Keratinocyte (primary cell): Measurements from ENCODE around the gene THOC7. TPM values are rescaled to one million over a fixed set of nuclear protein-coding genes. Genes with fewer than 3 reads are reported as not detected.

Experiments
- DNase-seq: peaks from one replicate; pipeline ENCODE4 v3.0.0-alpha.2; 2011; ENCODE audit warnings: low read depth, missing footprints, low spot score
- FAIRE-seq: peaks from 2 replicates; lab custom pipeline; 2011; peaks lifted over from hg19 to GRCh38; lab: Jason Lieb, UNC
- H2AFZ ChIP-seq: 2 replicates; pipeline ENCODE4 v1.6.0; 2012; ENCODE audit warnings: low read length, control low read depth, inconsistent platforms; ENCODE audit not compliant: control insufficient read depth
- H3K27ac ChIP-seq: 2 replicates; pipeline ENCODE4 v1.5.1; 2011; ENCODE audit warnings: low read length; ENCODE audit not compliant: control insufficient read depth, insufficient read depth
- H3K27me3 ChIP-seq: 3 replicates; pipeline ENCODE4 v1.6.0; 2011; ENCODE audit warnings: low read length; ENCODE audit not compliant: control insufficient read depth, insufficient read depth; ENCODE audit errors: extremely low read depth
- H3K36me3 ChIP-seq, 2 experiments: 2 replicates in 1 of 2; 3 replicates in 1 of 2; pipeline ENCODE4 v1.5.1; 2011; ENCODE audit warnings: low read length in 2 of 2, mild to moderate bottlenecking in 1 of 2; ENCODE audit not compliant: control insufficient read depth in 2 of 2, insufficient read depth in 2 of 2; ENCODE audit errors: extremely low read depth in 1 of 2
- H3K4me1 ChIP-seq: 3 replicates; pipeline ENCODE4 v1.5.1; 2011; ENCODE audit warnings: low read length; ENCODE audit not compliant: control insufficient read depth, insufficient read depth; ENCODE audit errors: extremely low read depth
- H3K4me2 ChIP-seq: 3 replicates; pipeline ENCODE4 v1.6.0; 2011; ENCODE audit warnings: low read depth, low read length; ENCODE audit not compliant: control insufficient read depth, insufficient read depth; ENCODE audit errors: extremely low read depth
- H3K4me3 ChIP-seq, 3 experiments: fragments of 200-600 bp in 1 of 3; sonication (generic) in 1 of 3; 2 replicates in 2 of 3; 3 replicates in 1 of 3; pipeline ENCODE4 v1.5.1; 2011 to 2016; ENCODE audit warnings: low read length in 3 of 3, mild to moderate bottlenecking in 3 of 3, control low read depth in 2 of 3, inconsistent platforms in 1 of 3, low read depth in 1 of 3, mixed read lengths in 1 of 3, mixed run types in 1 of 3, moderate library complexity in 1 of 3; ENCODE audit not compliant: control insufficient read depth in 2 of 3, insufficient read depth in 2 of 3; ENCODE audit errors: extremely low read depth in 1 of 3
- H3K79me2 ChIP-seq: 2 replicates; pipeline ENCODE4 v1.6.0; 2012; ENCODE audit warnings: low read length; ENCODE audit not compliant: control insufficient read depth, insufficient read depth
- H3K9ac ChIP-seq: 3 replicates; pipeline ENCODE4 v1.6.0; 2011; ENCODE audit warnings: low read length; ENCODE audit not compliant: control insufficient read depth, insufficient read depth; ENCODE audit errors: extremely low read depth
- H3K9me1 ChIP-seq: 3 replicates; pipeline ENCODE4 v1.6.0; 2011; ENCODE audit warnings: low read length; ENCODE audit not compliant: control insufficient read depth, insufficient read depth; ENCODE audit errors: extremely low read depth
- H3K9me3 ChIP-seq: 2 replicates; pipeline ENCODE4 v1.5.1; 2012; ENCODE audit warnings: low read depth, low read length; ENCODE audit not compliant: control insufficient read depth
- H4K20me1 ChIP-seq: 3 replicates; pipeline ENCODE4 v1.6.0; 2011; ENCODE audit warnings: low read length; ENCODE audit not compliant: control insufficient read depth, insufficient read depth; ENCODE audit errors: extremely low read depth
- EZH2 ChIP-seq: IDR thresholded peaks from one replicate; pipeline ENCODE4 v1.6.1; 2012; ENCODE audit warnings: inconsistent platforms, mild to moderate bottlenecking, low read length, moderate library complexity
- dilution Hi-C: fragments of 300-500 bp; cut with MboI; formaldehyde crosslinking; loops from one replicate; pipeline ENCODE4 v1.7.0; 2020; ENCODE audit warnings: low sequenced_read_pairs; ENCODE audit not compliant: extremely low pct_ligation_motif_present
- polyA plus RNA-seq, 5 experiments: library from polyadenylated mRNA; depleted of rRNA in 3 of 5; stranded (reverse) in 3 of 5; stranded (forward) in 1 of 5; unstranded in 1 of 5; fragments of >200 nt; gene quantifications; 1 replicate in 1 of 5; 2 replicates in 3 of 5; 3 replicates in 1 of 5; pipeline versions ENCODE4 v1.2.1 to v1.2.3, GENCODE V29; 2011 to 2012; ENCODE audit warnings: missing spikeins in 2 of 5, low read depth in 1 of 5, low replicate concordance in 1 of 5
- TF ChIP-seq, protein P1 (sequence below), 3 experiments: IDR thresholded peaks in 1 of 3; conservative IDR thresholded peaks in 1 of 3; optimal IDR thresholded peaks in 1 of 3; 2 replicates in 2 of 3; 3 replicates in 1 of 3; pipeline versions ENCODE3 to v1.5.1; 2011; ENCODE audit warnings: low read length in 3 of 3, mild to moderate bottlenecking in 3 of 3, moderate library complexity in 2 of 3, control low read depth in 1 of 3, inconsistent platforms in 1 of 3; ENCODE audit not compliant: insufficient read depth in 2 of 3; ENCODE audit errors: extremely low read depth in 1 of 3

Gene THOC7
- polyA plus RNA-seq, 1 donor (not counting 4 experiments of a cell fraction or from before 2014, with no cell fraction given), result 131 TPM

DNA sequence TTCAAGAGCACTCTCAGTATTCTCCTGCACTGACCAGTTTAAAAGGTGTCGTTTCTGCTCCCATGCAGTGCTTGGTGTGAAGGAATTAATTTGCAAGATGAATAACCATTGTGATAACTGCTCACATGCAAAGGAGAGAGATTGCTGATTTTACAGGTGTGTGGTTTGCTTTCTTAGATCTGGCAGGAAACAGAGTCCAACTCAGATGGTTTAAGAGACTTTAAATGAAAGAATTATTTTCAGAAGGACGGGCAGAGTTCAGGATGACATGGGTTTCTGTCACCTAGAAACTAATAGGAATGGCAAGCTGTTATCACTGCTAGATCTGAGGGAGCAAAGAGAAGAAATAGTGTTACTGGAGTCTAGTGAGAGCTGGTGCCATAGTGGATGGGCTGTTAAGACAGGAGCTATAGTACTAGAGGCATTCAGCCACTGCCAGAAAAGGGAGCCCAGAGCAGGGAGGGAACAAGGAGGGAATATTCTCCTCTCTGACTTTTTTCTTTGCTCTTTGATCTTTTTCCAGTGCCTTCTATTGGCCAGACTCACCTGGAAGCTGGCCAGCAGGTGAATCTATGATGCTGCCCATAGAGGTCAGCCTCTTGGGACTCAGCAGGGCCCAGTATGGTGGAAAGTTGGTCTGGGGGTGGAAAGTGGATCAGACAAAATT is 14.9 kb upstream of the THOC7 start:
- H3K36me3 ChIP-seq, result peaks cover 0 to 3% of the 10 kb centered on the region in 2 experiments
- H3K27me3 ChIP-seq, result no peaks in the 10 kb centered on the region
- no peak overlapping the region for H2AFZ ChIP-seq
- DNase-seq (no peak), FAIRE-seq (no peak)
- dilution Hi-C loops, result no loop called here
- peaks cover 4% of the 10 kb centered on the region for H3K4me1 ChIP-seq
- H3K9me1 ChIP-seq, result no peaks in the 10 kb centered on the region
- TF ChIP-seq, protein P1, sequence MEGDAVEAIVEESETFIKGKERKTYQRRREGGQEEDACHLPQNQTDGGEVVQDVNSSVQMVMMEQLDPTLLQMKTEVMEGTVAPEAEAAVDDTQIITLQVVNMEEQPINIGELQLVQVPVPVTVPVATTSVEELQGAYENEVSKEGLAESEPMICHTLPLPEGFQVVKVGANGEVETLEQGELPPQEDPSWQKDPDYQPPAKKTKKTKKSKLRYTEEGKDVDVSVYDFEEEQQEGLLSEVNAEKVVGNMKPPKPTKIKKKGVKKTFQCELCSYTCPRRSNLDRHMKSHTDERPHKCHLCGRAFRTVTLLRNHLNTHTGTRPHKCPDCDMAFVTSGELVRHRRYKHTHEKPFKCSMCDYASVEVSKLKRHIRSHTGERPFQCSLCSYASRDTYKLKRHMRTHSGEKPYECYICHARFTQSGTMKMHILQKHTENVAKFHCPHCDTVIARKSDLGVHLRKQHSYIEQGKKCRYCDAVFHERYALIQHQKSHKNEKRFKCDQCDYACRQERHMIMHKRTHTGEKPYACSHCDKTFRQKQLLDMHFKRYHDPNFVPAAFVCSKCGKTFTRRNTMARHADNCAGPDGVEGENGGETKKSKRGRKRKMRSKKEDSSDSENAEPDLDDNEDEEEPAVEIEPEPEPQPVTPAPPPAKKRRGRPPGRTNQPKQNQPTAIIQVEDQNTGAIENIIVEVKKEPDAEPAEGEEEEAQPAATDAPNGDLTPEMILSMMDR (optimal IDR thresholded peaks at IDR 0.05 in 1 of 3, IDR thresholded peaks at IDR 0.05 in 1 of 3, conservative IDR thresholded peaks at IDR 0.05 in 1 of 3; ENCODE audit: extremely low read depth in 1 of 3, insufficient read depth in 2 of 3, low read length in 3 of 3), result no peak
- TF ChIP-seq EZH2, result no peak
- no peak overlapping the region for H3K9ac ChIP-seq
- H3K79me2 ChIP-seq, result peaks cover 78% of the 10 kb centered on the region
- no peak overlapping the region for H3K4me2 ChIP-seq
- H3K9me3 ChIP-seq, result no peaks in the 10 kb centered on the region
- H4K20me1 ChIP-seq, result peaks cover 5% of the 10 kb centered on the region
- no peak overlapping the region for H3K4me3 ChIP-seq
- no peak overlapping the region for H3K27ac ChIP-seq

DNA sequence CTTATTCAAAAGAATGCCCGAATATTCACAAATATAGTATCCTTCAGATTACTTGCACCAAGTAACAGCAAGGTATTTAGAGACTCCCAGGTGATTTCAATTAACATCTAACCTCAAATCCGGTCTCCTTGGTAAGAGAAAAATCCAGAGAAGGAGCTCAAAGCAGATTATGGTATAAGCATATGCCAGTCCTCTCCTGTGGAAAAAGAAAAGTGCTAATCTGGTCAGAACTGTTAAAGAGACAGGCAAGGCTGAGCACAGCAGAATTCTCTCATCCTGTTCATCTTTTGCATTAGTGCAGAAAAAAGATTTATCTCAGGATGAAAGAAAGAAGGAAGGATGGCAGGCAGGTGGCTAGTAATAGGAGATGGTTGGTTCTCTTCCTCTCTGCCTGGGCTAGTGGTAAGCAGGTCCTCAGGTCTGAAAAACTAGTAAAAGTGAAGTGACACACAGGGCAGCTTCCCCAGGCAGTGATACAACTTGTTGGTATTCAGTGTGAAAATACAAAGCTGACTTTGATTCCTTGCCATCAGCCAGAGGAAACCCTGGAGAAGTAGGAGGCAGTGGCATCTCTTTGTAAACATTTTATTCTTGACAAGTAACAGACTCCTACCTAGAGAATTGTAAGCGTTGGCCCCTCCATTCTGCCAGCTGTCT is 14.3 kb upstream of the THOC7 start:
- DNase-seq (no peak), FAIRE-seq (no peak)
- Histone ChIP-seq H3K4me2 (no peak overlapping the region), H3K79me2 (peaks cover 80% of the 10 kb centered on the region), H3K9ac (no peak overlapping the region), H3K27me3 (no peaks in the 10 kb centered on the region), H3K9me1 (no peaks in the 10 kb centered on the region), H3K4me1 (peaks cover 4% of the 10 kb centered on the region), H3K9me3 (no peaks in the 10 kb centered on the region), H3K36me3 (peaks cover 0 to 3% of the 10 kb centered on the region in 2 experiments), H3K4me3 (no peak overlapping the region), H2AFZ (no peak overlapping the region), H3K27ac (no peak overlapping the region), H4K20me1 (peaks cover 5% of the 10 kb centered on the region)
- no peak for TF ChIP-seq EZH2
- TF ChIP-seq, protein P1 (optimal IDR thresholded peaks at IDR 0.05 in 1 of 3, IDR thresholded peaks at IDR 0.05 in 1 of 3, conservative IDR thresholded peaks at IDR 0.05 in 1 of 3; ENCODE audit: extremely low read depth in 1 of 3, insufficient read depth in 2 of 3, low read length in 3 of 3), result no peak
- dilution Hi-C loops, result no loop called here
